ENCODE results near the gene CCNK. TPM values are rescaled to one million over a fixed set of nuclear protein-coding genes. Genes with fewer than 3 reads are reported as not detected.

CCNK gene
- total and polyA plus RNA-seq, 5 donors = 12.2 to 36.5 (median 30.9) TPM

DNA sequence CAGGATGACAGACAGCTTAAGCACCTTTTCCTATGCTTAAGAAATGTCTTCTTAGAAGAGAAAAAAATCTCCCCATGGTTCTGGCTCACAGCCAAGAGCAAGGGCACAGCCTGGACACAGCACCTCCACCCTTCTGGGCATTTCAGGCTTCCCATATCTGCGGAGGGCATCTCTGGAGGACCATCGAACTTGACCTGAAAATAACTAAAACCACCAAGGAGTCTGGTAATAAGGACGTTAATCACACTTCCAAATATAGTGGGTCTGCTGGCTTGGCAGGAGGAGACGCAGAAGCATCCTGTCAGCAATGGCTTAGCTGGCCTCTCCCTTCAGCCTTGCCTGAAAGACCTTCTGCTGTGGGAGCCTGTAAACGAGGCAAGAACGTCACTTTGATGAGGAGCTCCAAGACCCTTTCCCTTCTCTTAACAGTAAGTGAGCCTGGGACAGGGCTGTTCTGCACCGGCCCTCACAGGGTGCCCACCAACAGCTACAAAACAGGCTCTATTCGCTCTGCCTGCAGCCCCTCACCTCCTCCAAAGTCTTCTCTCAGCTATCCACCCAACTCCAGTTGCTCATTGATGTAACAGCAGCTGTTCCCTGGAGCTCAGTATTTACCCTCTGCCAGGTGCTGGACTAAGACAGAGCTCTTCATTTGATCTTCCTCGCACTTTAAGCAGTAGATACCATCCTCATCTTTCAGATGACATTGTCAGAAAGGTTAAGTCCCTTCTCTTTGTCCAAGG lies 13.7 kb upstream of the CCNK start:
- peaks cover 11% of the 10 kb centered on the region for H3K4me1 ChIP-seq (ENCODE audit: control insufficient read depth, insufficient read depth, low read length)

DNA sequence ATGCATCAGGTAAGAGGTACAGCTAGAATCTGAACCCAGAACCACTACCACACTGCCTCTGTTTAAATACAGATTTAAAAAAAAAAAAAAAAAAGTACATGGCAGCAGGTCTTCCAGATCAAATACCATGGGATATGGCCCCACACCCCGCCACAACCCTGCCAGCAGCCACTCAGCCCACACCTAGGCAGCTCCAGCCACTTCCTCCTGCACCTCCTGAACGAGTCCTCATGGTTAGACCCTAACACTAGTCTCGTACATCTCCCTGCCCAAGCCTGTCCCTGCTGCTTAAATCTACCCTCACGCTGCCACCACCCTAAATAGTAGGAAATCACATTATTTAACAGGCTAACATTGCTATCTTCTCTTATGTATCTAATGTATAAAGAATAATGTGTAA lies 13.1 kb upstream of the CCNK start:
- Histone ChIP-seq H3K27ac (ENCODE audit: low read length) (no peak overlapping the region), H3K9me3 (ENCODE audit: control insufficient read depth, low read length) (no peaks in the 10 kb centered on the region), H3K4me3 (ENCODE audit: low read length) (no peak overlapping the region), H3K27me3 (ENCODE audit: control insufficient read depth, insufficient read depth) (no peaks in the 10 kb centered on the region), H3K4me1 (ENCODE audit: control insufficient read depth, insufficient read depth, low read length) (peaks cover 11% of the 10 kb centered on the region)
- DNase-seq = no peak
- peak; percentile 29 to 35 for ATAC-seq
- WGBS = 65% methylated on average over 4 of the region's 4 CpGs
- intact Hi-C loops (cut with DNase I) = no loop called here

More for the DNA sequence above, 13.7 kb upstream of the CCNK start:
- no peak overlapping the region for H3K27ac ChIP-seq (ENCODE audit: low read length)
- H3K4me3 ChIP-seq (ENCODE audit: low read length) = no peak overlapping the region
- WGBS = 45% methylated on average over 9 of the region's 9 CpGs
- H3K27me3 ChIP-seq (ENCODE audit: control insufficient read depth, insufficient read depth) = no peaks in the 10 kb centered on the region
- no peaks in the 10 kb centered on the region for H3K9me3 ChIP-seq (ENCODE audit: control insufficient read depth, low read length)
- peak; percentile 40 to 56 for ATAC-seq
- intact Hi-C loops (cut with DNase I) = no loop called here
- no peak for DNase-seq

DNA sequence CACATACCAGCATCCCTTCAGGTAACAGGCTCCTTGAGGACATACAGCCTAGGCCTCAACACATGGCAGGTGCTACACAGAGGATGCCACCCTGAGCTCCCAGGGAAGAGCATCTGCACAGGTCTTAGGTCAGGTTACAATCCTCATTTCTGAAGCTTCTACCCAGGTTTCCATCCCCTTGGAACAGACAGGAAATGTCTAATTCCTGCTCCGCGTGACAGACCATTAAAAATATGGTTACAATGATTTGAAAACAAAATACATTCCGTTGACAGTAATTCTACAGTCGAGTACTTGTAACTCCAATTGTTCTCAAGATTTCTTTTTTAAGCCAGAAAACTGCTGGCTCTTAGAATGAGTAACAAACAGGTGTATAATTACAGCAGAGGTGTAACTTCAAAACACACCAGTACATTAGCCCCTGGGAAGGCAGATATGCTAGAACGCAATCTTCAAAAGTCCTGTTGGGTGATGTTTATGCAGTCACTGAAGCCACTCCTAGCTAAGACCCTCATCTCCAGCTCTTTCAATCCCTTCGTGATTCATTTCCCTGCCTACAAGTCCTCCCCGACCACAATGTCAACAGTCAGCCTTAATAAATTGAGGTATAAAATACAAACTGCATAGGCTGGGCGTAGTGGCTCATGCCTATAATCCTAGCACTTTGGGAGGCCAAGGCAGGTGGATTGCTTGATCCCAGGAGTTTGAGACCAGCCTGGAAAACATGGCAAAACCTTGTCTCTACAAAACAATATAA lies 12.2 kb upstream of the CCNK start:
- 73% methylated on average over 8 of the region's 8 CpGs for WGBS
- Histone ChIP-seq H3K27me3 (ENCODE audit: control insufficient read depth, insufficient read depth) (no peaks in the 10 kb centered on the region), H3K4me1 (ENCODE audit: control insufficient read depth, insufficient read depth, low read length) (peaks cover 11% of the 10 kb centered on the region), H3K9me3 (ENCODE audit: control insufficient read depth, low read length) (no peaks in the 10 kb centered on the region), H3K27ac (ENCODE audit: low read length) (no peak overlapping the region), H3K4me3 (ENCODE audit: low read length) (no peak overlapping the region)
- ATAC-seq = no peak
- no peak for DNase-seq
- intact Hi-C loops (cut with DNase I) = no loop called here

DNA sequence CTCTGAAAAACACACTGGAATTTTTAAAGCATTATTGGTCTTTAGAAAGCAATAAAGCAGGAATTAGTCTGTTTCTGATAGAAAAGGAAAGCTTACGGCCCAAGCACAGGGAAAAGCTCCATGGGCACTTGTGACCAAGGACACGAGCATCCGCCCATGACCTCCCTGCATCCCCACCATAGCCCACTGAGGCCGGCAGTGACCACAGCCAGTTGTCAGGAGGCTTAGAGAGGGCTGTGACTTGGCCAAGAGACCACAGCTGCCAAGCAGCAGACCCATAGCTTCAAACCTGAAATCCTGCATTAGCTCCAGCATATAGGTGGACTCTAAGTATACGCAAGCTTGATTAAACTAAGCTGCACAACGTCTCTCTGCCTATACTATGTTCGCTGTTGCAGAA lies 9.5 kb upstream of the CCNK start:
- Histone ChIP-seq H3K27ac (ENCODE audit: low read length) (no peak overlapping the region), H3K9me3 (ENCODE audit: control insufficient read depth, low read length) (no peaks in the 10 kb centered on the region), H3K4me3 (ENCODE audit: low read length) (no peak overlapping the region), H3K27me3 (ENCODE audit: control insufficient read depth, insufficient read depth) (no peaks in the 10 kb centered on the region), H3K4me1 (ENCODE audit: control insufficient read depth, insufficient read depth, low read length) (peaks cover 15% of the 10 kb centered on the region)
- intact Hi-C loops (cut with DNase I) = no loop called here
- ATAC-seq (no peak), DNase-seq (no peak)
- WGBS = 90% methylated on average over 7 of the region's 7 CpGs

DNA sequence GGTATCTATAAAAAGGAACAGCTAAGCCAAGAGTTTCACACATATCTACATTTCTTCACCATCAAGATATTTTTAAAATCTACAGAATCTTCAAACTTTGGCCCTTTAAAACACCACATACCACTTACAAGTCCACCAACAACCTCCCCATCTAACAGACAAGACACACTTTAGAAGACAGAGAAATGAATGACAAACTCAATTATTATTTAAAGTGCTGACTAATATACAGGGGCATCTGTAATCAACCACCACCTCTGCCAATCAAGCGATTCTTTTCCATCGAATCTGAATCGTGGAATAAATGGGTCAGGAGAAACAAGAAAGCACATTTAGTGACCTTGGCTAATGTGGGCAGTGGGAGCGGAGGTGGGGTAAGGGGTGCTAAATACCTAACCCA lies 8.3 kb upstream of the CCNK start:
- intact Hi-C loops (cut with DNase I) = no loop called here
- H3K27me3 ChIP-seq (ENCODE audit: control insufficient read depth, insufficient read depth) = no peaks in the 10 kb centered on the region
- ATAC-seq = no peak
- DNase-seq = no peak
- WGBS = 81% methylated on average over 4 of the region's 4 CpGs
- H3K4me3 ChIP-seq (ENCODE audit: low read length) = no peak overlapping the region
- peaks cover 8% of the 10 kb centered on the region for H3K4me1 ChIP-seq (ENCODE audit: control insufficient read depth, insufficient read depth, low read length)
- no peak overlapping the region for H3K27ac ChIP-seq (ENCODE audit: low read length)
- no peaks in the 10 kb centered on the region for H3K9me3 ChIP-seq (ENCODE audit: control insufficient read depth, low read length)

DNA sequence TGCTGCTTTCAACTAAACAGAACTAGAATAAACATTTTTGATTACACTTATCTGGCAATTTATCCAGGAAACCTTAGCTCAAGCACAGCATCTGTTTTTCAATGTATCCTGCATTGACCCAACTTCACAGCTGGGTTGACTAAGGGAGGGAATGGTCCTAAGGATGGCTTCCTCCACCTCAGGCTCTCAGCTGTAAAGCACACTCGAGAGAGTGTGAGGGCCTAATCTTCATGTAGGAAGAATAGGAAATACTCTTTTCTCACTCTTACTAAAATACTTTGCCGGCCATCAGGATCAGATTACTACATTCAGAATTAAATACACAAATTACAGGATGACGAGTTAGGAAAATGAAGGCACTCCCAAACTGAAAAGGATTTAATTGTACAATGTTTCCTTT lies 7.8 kb upstream of the CCNK start:
- ATAC-seq (no peak), DNase-seq (no peak)
- no peak overlapping the region for H3K27ac ChIP-seq (ENCODE audit: low read length)
- no peak overlapping the region for H3K4me3 ChIP-seq (ENCODE audit: low read length)
- no peaks in the 10 kb centered on the region for H3K9me3 ChIP-seq (ENCODE audit: control insufficient read depth, low read length)
- H3K27me3 ChIP-seq (ENCODE audit: control insufficient read depth, insufficient read depth) = no peaks in the 10 kb centered on the region
- peaks cover 6% of the 10 kb centered on the region for H3K4me1 ChIP-seq (ENCODE audit: control insufficient read depth, insufficient read depth, low read length)
- 75% methylated on average over 3 of the region's 3 CpGs for WGBS
- intact Hi-C loops (cut with DNase I) = no loop called here

DNA sequence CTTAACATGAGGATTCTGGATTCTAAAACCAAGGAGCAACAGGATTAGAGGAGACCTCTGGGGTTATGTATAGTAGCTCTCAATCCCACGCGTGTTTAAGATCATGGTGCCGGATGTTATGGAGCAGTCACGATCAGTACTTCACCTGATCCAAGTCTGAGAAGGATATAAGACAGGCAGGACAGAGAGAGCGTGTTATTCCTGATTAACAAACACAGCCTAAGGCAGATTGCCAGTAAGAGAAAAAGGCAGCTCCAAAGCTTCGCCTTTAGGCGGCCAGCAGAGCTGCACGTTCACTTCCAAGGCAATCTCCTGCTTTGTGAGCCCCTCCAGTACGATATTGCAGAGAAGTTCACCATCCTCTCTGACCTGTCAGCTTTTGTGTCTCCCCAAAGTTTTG lies 6.0 kb upstream of the CCNK start:
- WGBS = 42% methylated on average over 9 of the region's 9 CpGs
- ATAC-seq = peak; percentile 16 to 41
- no peak overlapping the region for H3K4me3 ChIP-seq (ENCODE audit: low read length)
- no peaks in the 10 kb centered on the region for H3K9me3 ChIP-seq (ENCODE audit: control insufficient read depth, low read length)
- H3K27ac ChIP-seq (ENCODE audit: low read length) = no peak overlapping the region
- intact Hi-C loops (cut with DNase I) = no loop called here
- H3K27me3 ChIP-seq (ENCODE audit: control insufficient read depth, insufficient read depth) = no peaks in the 10 kb centered on the region
- peak in 1 of 3 donors; percentile 32 for DNase-seq
- H3K4me1 ChIP-seq (ENCODE audit: control insufficient read depth, insufficient read depth, low read length) = peaks cover 4% of the 10 kb centered on the region

DNA sequence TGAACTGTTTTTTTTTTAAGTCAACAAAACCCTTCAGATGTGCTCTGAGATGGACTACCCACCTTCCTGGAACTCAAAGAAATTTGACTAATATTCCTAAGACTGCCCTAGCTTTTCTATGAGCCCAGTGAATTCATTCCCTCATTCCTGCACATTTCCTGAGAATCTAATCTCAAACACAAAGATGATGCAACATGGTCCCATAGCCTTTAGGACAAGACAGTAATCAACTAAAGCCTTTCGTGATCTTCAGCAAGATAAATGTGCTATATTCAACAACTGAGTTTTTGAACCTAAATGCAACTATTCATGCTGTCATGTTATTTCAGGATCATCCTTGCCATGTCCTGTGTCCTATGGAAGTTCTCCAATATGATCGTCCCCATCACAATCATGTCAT lies 5.5 kb upstream of the CCNK start:
- Histone ChIP-seq H3K27ac (ENCODE audit: low read length) (no peak overlapping the region), H3K27me3 (ENCODE audit: control insufficient read depth, insufficient read depth) (no peaks in the 10 kb centered on the region), H3K4me3 (ENCODE audit: low read length) (no peak overlapping the region), H3K4me1 (ENCODE audit: control insufficient read depth, insufficient read depth, low read length) (peaks cover 4% of the 10 kb centered on the region), H3K9me3 (ENCODE audit: control insufficient read depth, low read length) (no peaks in the 10 kb centered on the region)
- no peak for DNase-seq
- no peak for ATAC-seq
- intact Hi-C loops (cut with DNase I) = no loop called here
- WGBS = 85% methylated on average over 2 of the region's 2 CpGs

DNA sequence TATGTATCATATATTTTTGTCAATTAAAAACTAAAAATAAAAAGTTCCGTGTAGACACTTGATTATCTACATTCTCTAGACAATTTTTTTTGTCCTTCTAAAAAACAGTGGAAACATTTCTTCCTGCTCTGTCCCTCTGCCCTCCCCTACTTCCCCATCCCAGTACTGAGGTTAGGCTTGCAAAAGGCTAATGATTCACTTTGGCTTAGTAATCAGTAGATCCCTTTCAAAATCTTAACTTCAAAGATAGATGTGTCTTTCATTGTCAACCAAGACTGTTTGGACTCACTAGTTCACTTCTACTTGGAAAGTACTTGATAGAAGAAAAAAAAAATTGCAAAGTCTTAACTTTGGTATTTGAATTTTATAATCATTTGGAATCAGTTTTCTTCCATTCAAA lies 4.3 kb upstream of the CCNK start:
- DNase-seq (no peak), ATAC-seq (no peak)
- Histone ChIP-seq H3K9me3 (ENCODE audit: control insufficient read depth, low read length) (no peaks in the 10 kb centered on the region), H3K4me1 (ENCODE audit: control insufficient read depth, insufficient read depth, low read length) (peaks cover 4% of the 10 kb centered on the region), H3K27ac (ENCODE audit: low read length) (no peak overlapping the region), H3K27me3 (ENCODE audit: control insufficient read depth, insufficient read depth) (no peaks in the 10 kb centered on the region), H3K4me3 (ENCODE audit: low read length) (no peak overlapping the region)
- WGBS = 35% methylated on average over 1 of the region's 1 CpG
- intact Hi-C loops (cut with DNase I) = no loop called here

DNA sequence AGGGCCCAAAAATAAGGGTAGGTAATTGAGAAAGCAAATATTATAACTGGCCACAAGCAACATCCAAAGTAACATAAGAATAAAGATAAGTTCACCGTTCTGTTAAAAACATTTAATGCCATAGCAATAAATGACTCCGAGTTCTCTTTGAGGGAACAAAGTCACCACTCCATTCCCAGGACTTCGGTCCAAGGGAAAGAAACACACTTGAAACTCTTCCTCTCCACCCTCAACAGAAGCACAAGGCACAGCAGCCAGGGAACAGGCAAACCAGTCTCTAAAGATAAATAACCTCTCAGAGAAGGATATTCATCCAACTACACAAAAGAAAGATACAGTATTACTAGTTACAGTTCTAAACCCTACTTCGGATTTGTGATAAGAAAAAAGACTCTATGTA lies 3.1 kb upstream of the CCNK start:
- H3K27ac ChIP-seq (ENCODE audit: low read length) = no peak overlapping the region

DNA sequence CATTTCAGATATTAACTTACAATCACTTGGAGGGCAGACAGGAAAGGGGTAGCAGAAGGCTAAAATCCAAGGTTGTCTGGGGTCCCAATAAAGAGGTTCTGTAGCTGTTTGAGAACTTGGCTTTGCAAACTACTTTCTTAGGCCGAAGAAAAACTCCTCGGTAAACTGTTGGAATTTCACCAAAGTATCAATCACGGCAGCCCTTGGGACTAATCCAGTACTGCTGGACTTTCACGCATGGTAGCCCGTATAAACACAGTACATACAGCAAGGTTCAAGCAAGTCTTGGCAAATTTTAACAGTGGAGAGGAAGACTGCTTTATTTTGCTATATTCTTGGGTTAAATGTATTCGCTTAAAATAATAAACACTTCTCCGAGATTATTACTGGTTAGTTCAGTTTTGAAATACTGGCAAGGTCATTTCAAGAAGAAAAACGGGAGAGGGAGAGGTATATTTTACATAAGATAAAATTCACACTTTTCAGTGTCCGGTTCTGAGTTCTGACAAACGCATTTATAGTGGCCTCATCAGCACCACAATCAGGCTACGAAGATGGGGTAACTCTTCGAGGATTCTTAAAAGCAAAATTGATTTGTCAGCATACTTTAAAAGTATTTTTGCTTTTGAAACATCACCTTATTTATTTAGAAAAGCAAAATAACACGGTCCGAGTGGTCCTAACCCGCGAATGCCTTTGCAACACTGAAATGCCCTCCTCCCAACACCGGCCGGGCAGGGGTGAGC lies 1.9 kb upstream of the CCNK start:
- intact Hi-C loops (cut with DNase I) = no loop called here
- 9% methylated on average over 18 of the region's 18 CpGs for WGBS
- ATAC-seq (no peak), DNase-seq (no peak)
- H3K4me1 ChIP-seq (ENCODE audit: control insufficient read depth, insufficient read depth, low read length) = peaks cover 4% of the 10 kb centered on the region
- peak overlapping the region; percentile 91 for H3K27ac ChIP-seq (ENCODE audit: low read length)
- peak overlapping the region; percentile 93 for H3K4me3 ChIP-seq (ENCODE audit: low read length)
- H3K27me3 ChIP-seq (ENCODE audit: control insufficient read depth, insufficient read depth) = no peaks in the 10 kb centered on the region
- no peaks in the 10 kb centered on the region for H3K9me3 ChIP-seq (ENCODE audit: control insufficient read depth, low read length)

More for the DNA sequence above, 3.1 kb upstream of the CCNK start:
- no peak overlapping the region for H3K4me3 ChIP-seq (ENCODE audit: low read length)
- ATAC-seq = no peak
- 64% methylated on average over 4 of the region's 4 CpGs for WGBS
- no peak for DNase-seq
- intact Hi-C loops (cut with DNase I) = no loop called here
- peaks cover 4% of the 10 kb centered on the region for H3K4me1 ChIP-seq (ENCODE audit: control insufficient read depth, insufficient read depth, low read length)
- no peaks in the 10 kb centered on the region for H3K9me3 ChIP-seq (ENCODE audit: control insufficient read depth, low read length)
- no peaks in the 10 kb centered on the region for H3K27me3 ChIP-seq (ENCODE audit: control insufficient read depth, insufficient read depth)
